ENCODE data around the gene ABI3BP.

Gene ABI3BP

GRCh38 chr3:100825574-100825973 is 167.6 kb downstream of the ABI3BP start:
- DNase-seq = no peak

DNA sequence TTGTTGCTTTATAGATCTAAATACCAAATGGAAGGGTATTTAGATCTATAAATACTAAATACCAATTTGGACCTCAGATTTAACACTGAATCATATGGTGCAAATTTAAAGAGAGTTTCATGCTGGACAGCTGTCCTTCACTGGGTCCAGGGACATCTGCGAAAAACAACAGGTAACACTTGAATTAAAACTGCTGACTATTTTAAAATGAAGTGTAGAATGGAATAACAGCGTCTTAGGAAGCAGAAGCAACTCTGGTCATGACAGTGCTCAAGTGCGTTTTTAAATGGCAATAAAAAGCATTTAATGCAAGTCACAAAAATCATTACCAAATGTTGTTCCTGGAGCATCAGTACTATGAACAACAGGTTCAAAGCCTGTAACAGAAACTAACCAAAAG is 177.6 kb downstream of the ABI3BP start:
- no peak for DNase-seq

- no peak for DNase-seq
Measured at GRCh38 chr3:100813828-100814227, 179.4 kb downstream of the ABI3BP start.

DNA sequence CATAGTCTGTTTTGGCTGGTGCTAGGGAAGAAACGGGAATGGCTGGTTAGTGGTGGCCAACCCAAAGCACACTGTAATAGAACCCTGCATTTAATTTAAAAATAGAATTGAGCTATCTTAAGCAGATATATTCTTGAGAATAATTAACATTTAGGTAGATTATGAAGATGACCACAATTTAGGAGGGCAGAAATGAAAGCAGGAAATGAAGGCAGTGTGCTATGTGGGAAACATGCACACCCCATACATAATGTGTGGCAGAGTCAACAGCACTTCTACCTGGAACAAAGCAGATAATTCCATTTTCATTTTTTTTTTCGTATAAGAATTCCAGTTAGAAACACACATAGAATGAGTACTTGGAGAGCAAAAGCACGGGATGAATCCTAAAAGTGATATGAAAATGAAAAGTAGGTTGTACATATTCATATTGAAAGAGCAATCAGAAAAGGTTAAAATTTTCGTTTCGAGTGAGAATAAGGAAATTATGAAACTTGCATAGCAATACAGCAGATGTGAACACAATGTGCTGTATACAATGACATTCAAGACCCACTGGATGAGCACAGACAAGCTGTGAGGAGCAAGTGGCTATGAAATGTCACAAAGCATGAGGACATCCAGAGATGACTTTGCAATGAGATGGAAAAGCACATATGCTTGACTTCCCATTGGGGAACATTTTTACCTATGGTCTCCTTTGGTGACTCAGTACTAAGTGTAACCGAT is 181.3 kb downstream of the ABI3BP start:
- no peak for DNase-seq

DNA sequence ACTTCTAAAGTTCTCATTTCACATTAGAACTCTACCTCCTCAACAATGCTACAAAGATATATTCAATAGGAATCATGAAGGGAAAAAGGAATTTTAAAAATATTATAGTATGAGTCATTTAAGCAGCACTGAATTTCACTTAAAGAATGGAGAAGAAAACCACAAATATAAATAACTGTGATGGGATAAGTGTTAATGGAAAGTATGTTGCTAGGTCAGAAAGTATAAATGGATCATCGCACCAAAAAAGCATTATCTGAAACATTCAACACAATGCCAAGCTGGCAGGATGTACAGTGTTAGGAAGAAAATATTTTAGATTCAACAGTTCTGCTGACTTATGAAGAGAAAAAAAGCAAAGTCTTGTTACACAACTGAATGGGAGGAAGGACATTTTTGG is 182.6 kb downstream of the ABI3BP start:
- no peak for DNase-seq

DNA sequence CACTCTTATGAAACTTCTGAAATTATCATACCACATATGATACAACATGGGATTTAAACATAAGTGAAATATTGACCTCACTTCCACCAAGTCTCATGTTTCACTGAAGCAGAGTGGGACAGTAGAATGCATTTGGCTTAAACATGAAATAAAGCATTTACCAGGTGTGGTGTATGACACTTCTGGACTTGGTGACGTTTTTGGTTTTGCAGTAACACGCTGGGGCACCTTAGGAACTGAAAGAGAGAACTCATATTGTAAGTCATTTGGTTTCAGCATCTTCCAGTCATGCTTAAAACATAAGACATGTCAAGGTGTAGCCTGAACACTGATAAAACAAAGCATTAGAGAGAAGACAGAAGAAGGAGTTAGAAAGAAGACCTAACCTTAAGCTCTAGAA is 188.6 kb downstream of the ABI3BP start:
- no peak for DNase-seq

GRCh38 chr3:100803711-100804110 is 189.5 kb downstream of the ABI3BP start:
- DNase-seq = no peak

DNA sequence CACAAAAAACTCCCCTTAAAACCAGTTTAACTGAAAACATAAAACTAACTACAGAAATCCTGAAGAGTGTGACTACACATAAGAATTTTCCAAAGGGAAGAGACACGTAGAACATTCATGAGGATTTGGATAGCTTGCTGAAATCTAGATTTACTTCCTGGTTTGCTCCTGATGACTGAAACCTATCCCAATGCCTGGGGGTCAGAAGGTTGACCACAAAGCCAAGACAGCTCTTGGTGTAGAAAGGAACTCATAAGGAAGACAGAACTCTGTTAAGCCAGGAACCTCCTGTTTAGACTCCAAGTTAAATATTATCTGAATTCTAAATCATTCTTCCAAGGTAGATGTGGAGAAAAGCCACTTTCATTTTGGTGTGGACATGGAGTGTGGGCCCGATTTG is 191.1 kb downstream of the ABI3BP start:
- DNase-seq = no peak

GRCh38 chr3:100798012-100798411 is 195.2 kb downstream of the ABI3BP start:
- no peak for DNase-seq

DNA sequence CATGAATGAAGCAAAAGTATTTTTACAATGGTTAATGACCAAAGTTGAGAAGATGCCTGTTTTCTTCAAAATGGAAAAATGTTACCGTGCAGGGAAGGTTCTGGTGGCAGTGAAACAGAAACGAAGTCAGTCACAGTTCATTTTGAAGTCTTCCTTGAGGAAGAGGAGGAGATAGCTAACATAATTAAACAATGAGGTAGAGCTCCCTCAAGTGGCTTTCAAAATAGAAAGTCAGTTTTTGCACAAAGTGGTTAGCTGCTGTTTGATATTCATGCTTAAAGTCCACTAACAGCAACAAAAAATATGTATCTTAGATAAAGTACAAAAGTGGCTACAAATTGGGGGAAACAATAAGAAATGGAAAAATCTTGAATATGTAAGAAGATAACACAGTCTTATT is 196.7 kb downstream of the ABI3BP start:
- DNase-seq = peak; percentile 45

DNA sequence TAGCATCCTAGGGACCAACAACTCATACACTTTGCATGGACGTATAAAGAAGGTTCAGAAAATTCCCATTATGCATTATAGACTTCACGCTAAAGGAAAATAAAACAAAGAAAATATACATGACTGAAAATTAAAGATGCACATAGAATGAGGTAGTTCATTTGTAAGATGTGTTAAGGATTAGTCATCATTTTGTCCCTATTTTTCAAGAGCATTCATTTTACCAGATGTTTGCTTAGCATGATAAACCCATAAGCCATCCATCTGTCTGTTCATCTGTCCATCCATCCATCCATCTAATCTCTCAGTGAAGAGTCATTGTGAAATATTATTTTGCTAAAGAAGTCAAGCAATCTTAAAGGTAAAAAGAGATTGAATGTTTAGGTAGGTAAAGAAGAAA is 203.6 kb downstream of the ABI3BP start:
- DNase-seq = no peak

DNA sequence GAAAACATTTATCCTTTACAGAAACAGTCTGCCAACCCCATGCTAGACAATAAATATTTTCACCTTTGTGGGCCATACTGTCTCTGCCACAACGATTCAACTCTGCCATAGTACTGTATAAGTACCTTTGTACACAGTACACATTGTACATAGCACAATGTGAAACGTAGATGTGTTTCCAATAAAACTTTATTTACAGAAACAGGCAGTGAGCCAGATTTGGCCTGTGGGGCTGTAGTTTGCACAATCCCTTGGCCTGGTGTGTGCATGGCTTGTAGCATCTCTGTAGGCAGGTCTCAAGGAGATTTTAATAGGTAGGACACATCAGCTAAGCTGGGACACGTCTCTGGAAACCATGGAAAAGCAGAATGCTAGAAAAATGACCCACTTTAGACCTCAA is 209.6 kb downstream of the ABI3BP start:
- DNase-seq = no peak

- no peak for DNase-seq
Measured at GRCh38 chr3:100782906-100783305, 210.3 kb downstream of the ABI3BP start.

DNA sequence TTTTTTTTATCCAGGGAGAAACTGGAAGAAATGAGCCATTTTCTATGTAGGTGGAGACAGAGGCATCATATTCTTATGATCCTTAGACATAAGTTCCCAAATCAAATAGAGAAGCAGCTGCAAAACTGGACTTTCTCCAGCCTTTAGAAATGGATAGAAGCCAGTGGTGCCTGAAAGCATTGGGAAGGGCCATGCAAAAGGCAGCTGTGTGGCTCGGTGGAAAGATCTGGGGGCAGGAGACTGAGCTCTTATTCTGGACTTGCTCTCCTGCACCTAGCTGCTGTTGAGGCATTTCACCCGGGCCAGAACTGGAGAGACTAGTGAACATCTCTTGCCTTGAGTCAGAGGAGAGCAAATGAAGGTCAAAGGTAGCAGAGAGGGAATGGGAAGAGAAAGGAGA is 210.9 kb downstream of the ABI3BP start:
- DNase-seq = no peak

- no peak for DNase-seq
Measured at GRCh38 chr3:100781301-100781700, 211.9 kb downstream of the ABI3BP start.

- DNase-seq = no peak
Measured at GRCh38 chr3:100780071-100780622, 213.1 kb downstream of the ABI3BP start.

GRCh38 chr3:100779480-100779879 is 213.7 kb downstream of the ABI3BP start:
- no peak for DNase-seq

GRCh38 chr3:100777271-100777670 is 215.9 kb downstream of the ABI3BP start:
- no peak for DNase-seq

DNA sequence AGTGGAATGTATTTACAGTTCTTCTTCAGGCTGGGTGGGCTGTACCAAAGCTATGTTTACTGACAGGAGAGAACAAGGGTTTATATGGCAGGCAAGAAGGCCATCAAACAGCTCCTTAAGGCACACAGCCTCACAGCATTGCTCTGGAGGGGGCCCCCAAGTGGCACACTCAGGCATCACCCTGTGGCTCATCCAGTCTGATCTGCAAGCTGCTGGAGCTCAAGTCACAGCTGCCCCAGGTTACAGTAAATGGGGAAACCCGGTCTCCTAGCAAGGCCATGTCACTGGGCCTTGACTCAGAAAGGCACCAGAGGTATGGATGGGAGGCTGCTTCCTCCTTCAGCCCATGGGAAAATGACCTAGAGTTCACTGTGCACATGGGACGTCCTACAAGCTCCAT is 216.5 kb downstream of the ABI3BP start:
- DNase-seq = no peak

DNA sequence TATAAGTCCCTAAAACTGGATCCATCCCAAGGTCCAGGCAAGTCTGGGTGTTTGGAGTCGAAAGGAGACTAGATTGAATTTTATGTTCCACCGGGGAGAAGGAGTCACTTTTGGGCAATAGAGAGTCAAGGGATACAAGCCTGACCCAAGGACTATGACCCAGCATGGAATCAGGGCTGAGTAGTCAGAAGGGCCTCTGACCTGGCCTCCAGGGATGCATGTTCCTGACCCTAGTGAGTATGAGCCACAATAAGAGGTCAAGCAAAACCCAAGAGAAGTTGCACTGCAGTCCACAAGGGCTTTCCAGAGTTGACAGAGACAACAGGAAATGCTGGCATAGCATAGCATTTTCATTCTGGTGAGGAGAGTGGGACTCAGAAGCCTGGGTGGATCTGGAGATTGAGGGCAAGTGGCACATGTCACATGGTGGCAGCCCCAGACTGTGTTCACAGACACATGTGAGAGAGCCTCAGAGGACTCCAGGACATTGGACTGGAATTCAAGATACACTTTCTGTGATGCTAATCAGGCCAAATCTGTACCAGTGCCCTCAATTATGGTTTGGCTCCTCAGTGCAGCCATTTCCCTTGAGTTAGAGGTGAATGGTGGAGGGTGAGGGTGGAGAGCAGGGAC is 217.0 kb downstream of the ABI3BP start:
- DNase-seq = no peak

DNA sequence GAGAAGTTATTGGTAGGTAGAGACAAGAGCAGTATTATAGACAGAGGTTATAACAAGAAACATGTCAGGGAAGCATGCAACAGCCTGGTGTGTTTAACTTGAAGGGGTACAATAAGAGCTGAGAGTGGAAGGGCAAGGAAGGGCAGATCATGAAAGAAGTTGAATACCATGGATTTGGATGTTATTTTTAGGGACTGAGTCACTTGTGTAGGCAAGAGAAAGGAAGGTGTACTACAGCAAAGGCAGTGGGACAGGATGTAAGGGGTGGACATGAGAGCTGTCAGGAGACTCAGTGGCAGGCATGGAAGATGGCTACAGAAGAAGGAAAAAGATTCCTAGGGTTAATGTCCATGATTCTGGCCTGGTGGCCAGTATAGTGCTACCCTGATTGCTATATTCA is 217.6 kb downstream of the ABI3BP start:
- no peak for DNase-seq

DNA sequence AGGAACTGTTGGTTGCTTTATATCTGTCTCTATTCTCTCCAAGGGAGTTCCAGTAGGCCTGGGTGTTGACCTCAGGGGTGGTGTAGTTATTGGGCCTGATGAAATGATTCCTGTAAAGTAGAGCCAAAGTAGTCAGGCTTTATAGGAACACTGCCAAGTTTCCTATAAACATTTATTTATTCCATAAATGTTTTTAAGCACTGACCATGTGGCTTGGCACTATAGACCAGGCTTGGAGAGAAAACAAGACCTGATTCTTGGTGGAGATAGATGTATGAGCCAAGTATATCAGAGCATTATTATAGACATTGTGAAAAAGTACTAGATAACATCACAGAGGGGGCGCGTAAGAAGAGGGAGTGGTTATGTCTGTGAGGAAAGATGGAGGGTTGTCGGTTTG is 218.0 kb downstream of the ABI3BP start:
- DNase-seq = no peak

- no peak for DNase-seq
Measured at GRCh38 chr3:100769693-100770092, 223.5 kb downstream of the ABI3BP start.

DNA sequence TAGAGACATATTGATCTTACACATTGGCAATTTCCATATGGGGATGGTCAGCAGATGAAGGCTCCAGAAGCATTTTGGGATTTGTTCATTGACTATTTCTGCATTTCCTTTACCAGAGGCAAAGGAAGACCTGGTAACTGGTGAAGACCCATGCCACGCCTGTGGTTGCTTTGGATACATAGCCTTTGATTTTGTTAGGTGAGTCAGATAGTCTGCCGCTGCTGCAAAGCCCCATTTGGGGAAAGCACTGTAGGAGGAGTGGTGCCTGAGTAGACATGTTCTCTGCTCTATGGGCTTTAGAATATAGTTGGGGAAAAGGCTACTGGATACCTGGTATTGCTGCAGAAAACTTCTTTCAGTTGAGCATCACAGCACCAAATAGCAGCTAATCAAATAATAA is 227.2 kb downstream of the ABI3BP start:
- no peak for DNase-seq

Measured in hematopoietic multipotent progenitor cell treated with erythropoietin and hydrocortisone succinate and interleukin-3 and kit ligand, for 8 days (in vitro differentiated cells).